Activated CD4-positive, alpha-beta memory T cell treated with anti-CD3 and anti-CD28 coated beads for 36 hours (primary cell): ENCODE results near the gene PDZD2. TPM values are rescaled to one million over a fixed set of nuclear protein-coding genes. Genes with fewer than 3 reads are reported as not detected.

Experiments used
- CTCF ChIA-PET: fragments of 350-600 bp; sonication (Branson Sonifier 250); formaldehyde crosslinking; loops from one replicate; lab custom pipeline; 2021; ENCODE audit warnings: antibody characterized with exemption, inconsistent platforms; lab: Charles Lee
- POLR2A ChIA-PET: fragments of 350-600 bp; sonication (Branson Sonifier 250); formaldehyde crosslinking; loops from one replicate; lab custom pipeline; 2021; ENCODE audit warnings: antibody characterized with exemption; lab: Charles Lee
- DNase-seq: peaks from one replicate; pipeline ENCODE4 v3.0.0-alpha.2; 2020
- H3K27ac Mint-ChIP-seq: one replicate; pipeline ENCODE4 v1.8.0; 2021; ENCODE audit warnings: mixed read lengths
- H3K27me3 Mint-ChIP-seq: one replicate; pipeline ENCODE4 v1.8.0; 2021; ENCODE audit warnings: mixed read lengths
- H3K36me3 Mint-ChIP-seq: one replicate; pipeline ENCODE4 v1.8.0; 2021; ENCODE audit warnings: mixed read lengths
- H3K4me1 Mint-ChIP-seq: one replicate; pipeline ENCODE4 v1.8.0; 2021; ENCODE audit warnings: low read depth, mixed read lengths
- H3K4me3 Mint-ChIP-seq: one replicate; pipeline ENCODE4 v1.8.0; 2021; ENCODE audit warnings: mild to moderate bottlenecking, mixed read lengths
- H3K9me3 Mint-ChIP-seq: one replicate; pipeline ENCODE4 v1.8.0; 2021; ENCODE audit warnings: mixed read lengths
- intact Hi-C: fragments of 100-400 bp; cut with micrococcal nuclease; formaldehyde crosslinking; loops from one replicate; pipeline ENCODE4 v1.15.1; 2023
- total RNA-seq, 2 experiments: library from RNA; stranded (reverse); gene quantifications; one replicate each; pipeline ENCODE4 v1.2.3, GENCODE V29; 2021

Gene PDZD2
- total RNA-seq, 2 experiments from 2014 or later, result not detected

DNA sequence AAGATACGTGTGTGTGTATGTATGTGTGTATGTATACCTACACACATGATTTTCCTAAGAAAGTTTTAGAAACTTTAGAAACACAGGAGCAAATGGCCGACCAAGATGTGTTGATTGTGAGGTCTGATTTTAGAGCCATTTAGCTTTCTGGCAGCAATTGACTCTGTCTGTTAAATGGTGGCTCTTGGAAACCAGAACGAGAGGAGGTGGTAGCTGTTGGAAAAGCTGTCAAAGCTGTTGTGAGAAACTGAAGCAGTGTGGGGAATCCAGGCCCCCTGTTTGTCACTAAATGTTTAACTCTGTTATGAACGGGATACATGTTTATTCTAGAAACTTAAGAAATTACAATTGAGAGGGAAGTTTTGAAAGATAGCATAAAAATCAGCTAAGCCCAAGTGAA lies 443.8 kb downstream of the PDZD2 start:
- Mint-ChIP-seq H3K9me3 (no peaks in the 10 kb centered on the region), H3K36me3 (no peaks in the 10 kb centered on the region), H3K4me3 (no peak overlapping the region), H3K27me3 (no peaks in the 10 kb centered on the region), H3K27ac (no peak overlapping the region), H3K4me1 (peaks cover 3% of the 10 kb centered on the region)
- POLR2A ChIA-PET, result no interaction called here
- CTCF ChIA-PET, result no interaction called here
- no peak for DNase-seq
- intact Hi-C loops, result no loop called here

DNA sequence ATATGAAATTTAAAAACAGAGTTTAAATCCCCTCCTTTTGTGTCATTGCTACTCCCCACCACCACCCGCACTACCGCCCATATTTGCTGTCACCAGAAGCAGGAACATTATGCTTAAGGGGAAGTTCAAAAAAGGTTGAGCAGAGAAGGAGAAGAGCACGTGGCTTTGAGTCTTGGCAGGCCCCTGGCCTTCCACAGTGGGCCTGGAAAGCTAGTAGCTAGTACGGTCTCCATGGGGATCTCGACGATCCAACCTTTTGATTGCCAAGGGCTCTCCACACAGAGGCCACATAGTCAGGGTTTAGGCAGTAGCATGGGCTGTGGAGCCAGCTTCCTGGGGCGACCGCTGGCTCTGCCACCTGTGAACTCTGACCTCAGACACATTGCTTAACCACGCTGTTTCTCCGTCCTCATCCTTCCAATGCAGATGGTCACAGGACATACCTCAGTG lies 445.1 kb downstream of the PDZD2 start:
- Mint-ChIP-seq H3K9me3 (no peaks in the 10 kb centered on the region), H3K4me1 (no peaks in the 10 kb centered on the region), H3K27ac (no peak overlapping the region), H3K4me3 (no peak overlapping the region), H3K36me3 (no peaks in the 10 kb centered on the region), H3K27me3 (no peaks in the 10 kb centered on the region)
- ChIA-PET CTCF (interaction anchor here (2.1 kb wide), 1 partner anchor 9 kb away, joined by 8 read pairs; no protein-coding TSS in a partner anchor), POLR2A (no interaction called here)
- intact Hi-C loops, result no loop called here
- DNase-seq, result no peak

DNA sequence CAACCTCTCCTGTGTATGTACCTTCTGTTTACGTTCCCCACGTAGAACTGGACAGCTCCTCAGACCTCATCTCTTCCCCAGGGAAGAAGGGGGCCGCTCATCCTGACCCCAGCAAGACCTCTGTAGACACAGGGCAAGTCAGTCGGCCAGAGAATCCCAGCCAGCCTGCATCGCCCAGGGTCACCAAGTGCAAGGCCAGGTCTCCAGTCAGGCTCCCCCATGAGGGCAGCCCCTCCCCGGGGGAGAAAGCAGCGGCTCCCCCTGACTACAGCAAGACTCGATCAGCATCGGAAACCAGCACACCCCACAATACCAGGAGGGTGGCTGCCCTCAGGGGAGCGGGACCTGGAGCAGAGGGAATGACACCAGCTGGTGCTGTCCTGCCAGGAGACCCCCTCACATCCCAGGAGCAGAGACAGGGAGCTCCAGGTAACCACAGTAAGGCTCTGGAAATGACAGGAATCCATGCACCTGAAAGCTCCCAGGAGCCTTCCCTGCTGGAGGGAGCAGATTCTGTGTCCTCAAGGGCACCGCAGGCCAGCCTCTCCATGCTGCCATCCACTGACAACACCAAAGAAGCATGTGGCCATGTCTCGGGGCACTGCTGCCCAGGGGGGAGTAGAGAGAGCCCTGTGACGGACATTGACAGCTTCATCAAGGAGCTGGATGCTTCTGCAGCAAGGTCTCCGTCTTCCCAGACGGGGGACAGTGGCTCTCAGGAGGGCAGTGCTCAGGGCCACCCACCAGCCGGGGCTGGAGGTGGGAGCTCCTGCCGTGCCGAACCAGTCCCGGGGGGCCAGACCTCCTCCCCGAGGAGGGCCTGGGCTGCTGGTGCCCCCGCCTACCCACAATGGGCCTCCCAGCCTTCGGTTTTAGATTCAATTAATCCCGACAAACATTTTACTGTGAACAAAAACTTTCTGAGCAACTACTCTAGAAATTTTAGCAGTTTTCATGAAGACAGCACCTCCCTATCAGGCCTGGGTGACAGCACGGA lies 448.5 kb downstream of the PDZD2 start:
- no peak overlapping the region for H3K4me3 Mint-ChIP-seq
- no peaks in the 10 kb centered on the region for H3K9me3 Mint-ChIP-seq
- DNase-seq, result no peak
- H3K27ac Mint-ChIP-seq, result no peak overlapping the region
- CTCF ChIA-PET, result interaction anchor here (0.6 kb wide), 1 partner anchor 10 kb away, joined by 3 read pairs; no protein-coding TSS in a partner anchor
- intact Hi-C loops, result no loop called here
- no peaks in the 10 kb centered on the region for H3K36me3 Mint-ChIP-seq
- POLR2A ChIA-PET, result no interaction called here
- H3K27me3 Mint-ChIP-seq, result no peaks in the 10 kb centered on the region
- no peaks in the 10 kb centered on the region for H3K4me1 Mint-ChIP-seq

DNA sequence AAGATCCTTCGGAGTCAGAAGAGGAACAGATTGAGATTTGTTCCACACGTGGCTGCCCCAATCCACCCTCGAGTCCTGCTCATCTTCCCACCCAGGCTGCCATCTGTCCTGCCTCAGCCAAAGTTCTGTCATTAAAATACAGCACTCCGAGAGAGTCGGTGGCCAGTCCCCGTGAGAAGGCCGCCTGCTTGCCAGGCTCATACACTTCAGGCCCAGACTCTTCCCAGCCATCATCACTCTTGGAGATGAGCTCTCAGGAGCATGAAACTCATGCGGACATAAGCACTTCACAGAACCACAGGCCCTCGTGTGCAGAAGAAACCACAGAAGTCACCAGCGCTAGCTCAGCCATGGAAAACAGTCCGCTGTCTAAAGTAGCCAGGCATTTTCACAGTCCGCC lies 449.3 kb downstream of the PDZD2 start:
- Mint-ChIP-seq H3K27me3 (no peaks in the 10 kb centered on the region), H3K27ac (no peak overlapping the region), H3K9me3 (no peaks in the 10 kb centered on the region), H3K36me3 (no peaks in the 10 kb centered on the region), H3K4me1 (peaks cover 4% of the 10 kb centered on the region), H3K4me3 (no peak overlapping the region)
- CTCF ChIA-PET, result interaction anchor here (0.6 kb wide), 1 partner anchor 11 kb away, joined by 3 read pairs; no protein-coding TSS in a partner anchor
- intact Hi-C loops, result no loop called here
- POLR2A ChIA-PET, result no interaction called here
- DNase-seq, result no peak

DNA sequence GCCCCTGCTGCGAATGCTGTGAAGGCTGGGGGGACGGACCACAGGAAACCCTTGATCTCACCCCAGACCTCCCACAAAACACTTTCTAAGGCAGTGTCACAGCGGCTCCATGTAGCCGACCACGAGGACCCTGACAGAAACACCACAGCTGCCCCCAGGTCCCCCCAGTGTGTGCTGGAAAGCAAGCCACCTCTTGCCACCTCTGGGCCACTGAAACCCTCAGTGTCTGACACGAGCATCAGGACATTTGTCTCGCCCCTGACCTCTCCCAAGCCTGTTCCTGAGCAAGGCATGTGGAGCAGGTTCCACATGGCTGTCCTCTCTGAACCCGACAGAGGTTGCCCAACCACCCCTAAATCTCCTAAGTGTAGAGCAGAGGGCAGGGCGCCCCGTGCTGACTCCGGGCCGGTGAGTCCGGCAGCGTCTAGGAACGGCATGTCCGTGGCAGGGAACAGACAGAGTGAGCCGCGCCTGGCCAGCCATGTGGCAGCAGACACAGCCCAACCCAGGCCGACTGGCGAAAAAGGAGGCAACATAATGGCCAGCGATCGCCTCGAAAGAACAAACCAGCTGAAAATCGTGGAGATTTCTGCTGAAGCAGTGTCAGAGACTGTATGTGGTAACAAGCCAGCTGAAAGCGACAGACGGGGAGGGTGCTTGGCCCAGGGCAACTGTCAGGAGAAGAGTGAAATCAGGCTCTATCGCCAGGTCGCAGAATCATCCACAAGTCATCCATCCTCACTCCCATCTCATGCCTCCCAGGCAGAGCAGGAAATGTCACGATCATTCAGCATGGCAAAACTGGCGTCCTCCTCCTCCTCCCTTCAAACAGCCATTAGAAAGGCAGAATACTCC lies 450.4 kb downstream of the PDZD2 start:
- intact Hi-C loops, result no loop called here
- H3K27me3 Mint-ChIP-seq, result no peaks in the 10 kb centered on the region
- H3K27ac Mint-ChIP-seq, result no peak overlapping the region
- no peak overlapping the region for H3K4me3 Mint-ChIP-seq
- no peaks in the 10 kb centered on the region for H3K36me3 Mint-ChIP-seq
- H3K9me3 Mint-ChIP-seq, result no peaks in the 10 kb centered on the region
- CTCF ChIA-PET, result no interaction called here
- POLR2A ChIA-PET, result no interaction called here
- no peak for DNase-seq
- peaks cover 5% of the 10 kb centered on the region for H3K4me1 Mint-ChIP-seq

DNA sequence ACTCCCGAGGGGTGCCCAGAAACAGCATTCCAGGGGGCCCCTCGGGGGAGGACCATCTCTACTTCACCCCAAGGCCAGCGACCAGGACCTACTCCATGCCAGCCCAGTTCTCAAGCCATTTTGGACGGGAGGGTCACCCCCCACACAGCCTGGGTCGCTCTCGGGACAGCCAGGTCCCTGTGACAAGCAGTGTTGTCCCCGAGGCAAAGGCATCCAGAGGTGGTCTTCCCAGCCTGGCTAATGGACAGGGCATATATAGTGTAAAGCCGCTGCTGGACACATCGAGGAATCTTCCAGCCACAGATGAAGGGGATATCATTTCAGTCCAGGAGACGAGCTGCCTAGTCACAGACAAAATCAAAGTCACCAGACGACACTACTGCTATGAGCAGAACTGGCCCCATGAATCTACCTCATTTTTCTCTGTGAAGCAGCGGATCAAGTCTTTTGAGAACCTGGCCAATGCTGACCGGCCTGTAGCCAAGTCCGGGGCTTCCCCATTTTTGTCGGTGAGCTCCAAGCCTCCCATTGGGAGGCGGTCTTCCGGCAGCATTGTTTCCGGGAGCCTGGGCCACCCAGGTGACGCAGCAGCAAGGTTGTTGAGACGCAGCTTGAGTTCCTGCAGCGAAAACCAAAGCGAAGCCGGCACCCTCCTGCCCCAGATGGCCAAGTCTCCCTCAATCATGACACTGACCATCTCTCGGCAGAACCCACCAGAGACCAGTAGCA lies 451.3 kb downstream of the PDZD2 start:
- Mint-ChIP-seq H3K27ac (no peak overlapping the region), H3K27me3 (no peaks in the 10 kb centered on the region), H3K36me3 (no peaks in the 10 kb centered on the region), H3K4me1 (peaks cover 5% of the 10 kb centered on the region), H3K9me3 (no peaks in the 10 kb centered on the region), H3K4me3 (no peak overlapping the region)
- no peak for DNase-seq
- ChIA-PET POLR2A (no interaction called here), CTCF (no interaction called here)
- intact Hi-C loops, result no loop called here

DNA sequence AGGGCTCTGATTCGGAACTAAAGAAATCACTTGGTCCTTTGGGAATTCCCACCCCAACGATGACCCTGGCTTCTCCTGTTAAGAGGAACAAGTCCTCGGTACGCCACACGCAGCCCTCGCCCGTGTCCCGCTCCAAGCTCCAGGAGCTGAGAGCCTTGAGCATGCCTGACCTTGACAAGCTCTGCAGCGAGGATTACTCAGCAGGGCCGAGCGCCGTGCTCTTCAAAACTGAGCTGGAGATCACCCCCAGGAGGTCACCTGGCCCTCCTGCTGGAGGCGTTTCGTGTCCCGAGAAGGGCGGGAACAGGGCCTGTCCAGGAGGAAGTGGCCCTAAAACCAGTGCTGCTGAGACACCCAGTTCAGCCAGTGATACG lies 451.8 kb downstream of the PDZD2 start:
- CTCF ChIA-PET, result no interaction called here

DNA sequence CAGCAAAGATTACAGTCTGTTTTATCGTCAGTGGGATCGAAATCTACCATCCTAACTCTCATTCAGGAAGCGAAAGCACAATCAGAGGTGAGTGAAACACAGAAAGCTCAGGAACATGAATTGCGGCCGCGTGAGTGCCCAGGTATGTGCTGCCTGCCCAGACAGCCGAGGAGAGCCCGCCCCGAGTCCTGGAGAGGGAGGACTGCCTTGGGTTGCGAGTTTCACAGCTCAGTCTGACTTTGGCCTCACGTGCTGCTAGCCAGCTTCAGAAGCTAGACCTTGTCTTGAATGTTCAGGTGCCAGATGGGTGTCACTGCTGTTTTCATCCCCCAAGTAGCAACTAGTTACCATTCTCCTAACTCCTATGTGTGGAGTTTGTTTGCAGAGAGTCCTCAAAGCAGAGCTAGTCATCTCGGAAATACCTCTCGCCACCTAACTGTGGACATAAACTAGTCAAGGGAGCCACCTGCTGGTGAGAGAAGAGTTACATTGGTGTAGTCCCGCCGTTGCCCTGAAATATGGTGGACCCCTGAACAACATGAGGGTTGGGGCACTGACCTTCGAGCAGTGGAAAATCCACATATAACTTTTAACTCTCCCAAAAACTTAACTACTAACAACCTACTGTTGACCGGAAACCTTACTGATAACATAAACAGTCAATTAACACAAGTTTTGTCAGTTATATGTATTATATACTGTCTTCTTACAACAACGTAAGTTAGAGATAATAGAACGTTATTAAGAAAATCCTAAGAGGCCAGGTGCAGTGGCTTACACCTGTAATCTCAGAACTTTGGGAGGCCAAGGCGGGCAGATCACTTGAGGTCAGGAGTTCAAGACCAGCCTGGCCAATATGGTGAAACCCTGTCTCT lies 454.2 kb downstream of the PDZD2 start:
- peak; percentile 72 for DNase-seq
- H3K27me3 Mint-ChIP-seq, result no peaks in the 10 kb centered on the region
- no peaks in the 10 kb centered on the region for H3K36me3 Mint-ChIP-seq
- ChIA-PET POLR2A (no interaction called here), CTCF (interaction anchor here (0.6 to 2.3 kb wide), 29 partner anchors 9 to 641 kb away, joined by 3 to 24 read pairs (median 3); partner anchors contain the start of genes C5orf22, DROSHA and PDZD2)
- H3K27ac Mint-ChIP-seq, result no peak overlapping the region
- peaks cover 5% of the 10 kb centered on the region for H3K4me1 Mint-ChIP-seq
- H3K9me3 Mint-ChIP-seq, result no peaks in the 10 kb centered on the region
- intact Hi-C loops, result loop anchor here (1.0 kb wide), 2 partner anchors 268 to 512 kb away; no protein-coding TSS in a partner anchor
- no peak overlapping the region for H3K4me3 Mint-ChIP-seq

More for the DNA sequence above, 451.8 kb downstream of the PDZD2 start:
- H3K27ac Mint-ChIP-seq, result no peak overlapping the region
- DNase-seq, result no peak
- H3K9me3 Mint-ChIP-seq, result no peaks in the 10 kb centered on the region
- H3K4me1 Mint-ChIP-seq, result peaks cover 5% of the 10 kb centered on the region
- POLR2A ChIA-PET, result no interaction called here
- H3K4me3 Mint-ChIP-seq, result no peak overlapping the region
- no peaks in the 10 kb centered on the region for H3K27me3 Mint-ChIP-seq
- no peaks in the 10 kb centered on the region for H3K36me3 Mint-ChIP-seq
- intact Hi-C loops, result no loop called here

DNA sequence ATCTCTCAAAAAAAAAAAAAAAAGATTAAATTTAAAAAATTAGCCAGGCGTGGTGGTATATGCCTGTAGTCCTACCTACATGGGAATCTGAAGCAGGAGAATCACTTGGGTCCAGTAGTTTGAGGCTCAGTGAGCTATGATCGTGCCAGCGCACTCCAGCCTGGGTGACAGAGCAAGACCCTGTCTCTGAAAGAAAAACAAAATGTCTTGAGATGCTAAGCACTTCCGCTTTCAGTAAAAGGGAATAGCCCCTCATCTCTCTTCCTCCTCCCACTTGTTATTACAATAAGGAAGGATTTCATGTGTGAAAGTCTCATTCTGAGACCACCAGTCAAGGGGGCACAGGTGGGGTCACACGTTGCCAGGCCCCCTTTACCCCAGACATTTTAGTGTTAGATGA lies 455.8 kb downstream of the PDZD2 start:
- no peaks in the 10 kb centered on the region for H3K9me3 Mint-ChIP-seq
- H3K4me3 Mint-ChIP-seq, result no peak overlapping the region
- DNase-seq, result no peak
- H3K36me3 Mint-ChIP-seq, result no peaks in the 10 kb centered on the region
- no peak overlapping the region for H3K27ac Mint-ChIP-seq
- no peaks in the 10 kb centered on the region for H3K27me3 Mint-ChIP-seq
- intact Hi-C loops, result no loop called here
- peaks cover 5% of the 10 kb centered on the region for H3K4me1 Mint-ChIP-seq
- ChIA-PET CTCF (no interaction called here), POLR2A (no interaction called here)

DNA sequence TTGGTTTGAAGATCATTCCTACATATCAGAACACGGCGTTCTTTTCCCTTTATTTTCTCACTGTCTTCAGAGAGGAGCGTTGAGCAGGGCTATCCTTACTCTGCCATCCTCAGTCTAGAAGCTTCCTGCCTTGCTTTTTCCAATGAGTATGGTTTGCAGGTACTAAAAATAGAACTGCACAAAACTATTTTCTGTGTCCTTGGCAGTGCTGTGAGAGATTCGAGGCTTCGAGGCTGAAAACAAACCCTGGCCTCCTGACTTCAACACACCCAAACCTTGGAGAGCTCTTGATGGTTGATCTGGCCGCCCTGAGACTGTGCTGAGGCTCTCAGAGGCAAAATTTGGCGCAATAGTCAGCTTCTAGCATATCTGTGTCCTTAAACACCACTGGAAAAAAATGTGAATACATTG lies 456.3 kb downstream of the PDZD2 start:
- Mint-ChIP-seq H3K27ac (no peak overlapping the region), H3K9me3 (no peaks in the 10 kb centered on the region), H3K4me1 (peaks cover 5% of the 10 kb centered on the region), H3K4me3 (no peak overlapping the region), H3K27me3 (no peaks in the 10 kb centered on the region), H3K36me3 (no peaks in the 10 kb centered on the region)
- ChIA-PET CTCF (interaction anchor here (0.7 kb wide), 1 partner anchor 272 kb away, joined by 4 read pairs; no protein-coding TSS in a partner anchor), POLR2A (no interaction called here)
- intact Hi-C loops, result no loop called here
- no peak for DNase-seq
